ENCODE measurements around the gene SLC2A5. TPM values are rescaled to one million over a fixed set of nuclear protein-coding genes. Genes with fewer than 3 reads are reported as not detected.
"Not testable (repeated sequence)": the region's sequence is repeated elsewhere in the genome, so short reads cannot be mapped to it uniquely, and the experiment has no call there.

The SLC2A5 gene, protein sequence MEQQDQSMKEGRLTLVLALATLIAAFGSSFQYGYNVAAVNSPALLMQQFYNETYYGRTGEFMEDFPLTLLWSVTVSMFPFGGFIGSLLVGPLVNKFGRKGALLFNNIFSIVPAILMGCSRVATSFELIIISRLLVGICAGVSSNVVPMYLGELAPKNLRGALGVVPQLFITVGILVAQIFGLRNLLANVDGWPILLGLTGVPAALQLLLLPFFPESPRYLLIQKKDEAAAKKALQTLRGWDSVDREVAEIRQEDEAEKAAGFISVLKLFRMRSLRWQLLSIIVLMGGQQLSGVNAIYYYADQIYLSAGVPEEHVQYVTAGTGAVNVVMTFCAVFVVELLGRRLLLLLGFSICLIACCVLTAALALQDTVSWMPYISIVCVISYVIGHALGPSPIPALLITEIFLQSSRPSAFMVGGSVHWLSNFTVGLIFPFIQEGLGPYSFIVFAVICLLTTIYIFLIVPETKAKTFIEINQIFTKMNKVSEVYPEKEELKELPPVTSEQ
- total RNA-seq, result not detected in 2 replicates

DNA sequence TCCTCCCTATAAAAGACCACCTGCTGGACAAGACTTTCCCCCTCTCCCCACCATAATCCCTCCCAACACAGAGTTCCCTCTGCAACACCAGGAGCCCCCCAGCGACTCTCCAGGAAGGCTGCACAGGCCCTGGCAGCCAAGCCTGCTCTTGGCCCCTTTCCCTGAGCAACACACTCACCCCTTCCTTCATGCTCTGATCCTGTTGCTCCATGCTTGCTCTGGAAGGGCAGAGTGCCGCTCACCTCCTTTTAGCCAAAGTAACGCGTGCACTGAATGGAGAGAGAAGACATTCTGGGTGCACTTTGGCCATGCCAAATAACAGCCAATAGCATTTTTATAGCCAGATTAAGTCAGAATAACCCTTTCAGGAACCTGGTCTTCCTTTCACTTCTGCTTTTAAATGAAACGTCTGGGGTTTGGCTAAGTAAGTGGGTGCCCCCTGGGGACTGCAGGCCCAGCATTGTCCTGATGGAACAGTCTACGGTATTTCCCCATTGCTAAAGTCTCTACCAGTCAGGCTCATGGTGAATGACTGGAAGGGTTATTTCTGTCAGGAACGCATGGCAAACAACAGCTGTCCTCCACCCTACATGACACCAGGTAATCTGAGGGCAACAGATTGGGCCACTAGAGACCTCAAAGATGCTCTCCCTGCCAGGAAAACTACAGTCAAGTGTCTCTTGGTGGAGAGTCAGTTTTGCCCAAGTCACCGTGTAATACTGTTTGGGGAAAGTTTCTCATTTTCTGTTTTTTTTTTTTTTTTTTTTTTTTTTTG, at the start of gene SLC2A5:
TSS of gene SLC2A5 (minus strand) at position 310 of the 775 bp plus-strand sequence. CDS start at position 211, 99 bp downstream.
- DNase-seq (ENCODE audit: low read depth, low spot score), result no peak

GRCh38 chr1:9118186-9118585, 48.8 kb upstream of the SLC2A5 start:
- no peak for DNase-seq (ENCODE audit: low read depth, low spot score)

GRCh38 chr1:9115351-9116205, 46.1 kb upstream of the SLC2A5 start:
- DNase-seq (ENCODE audit: low read depth, low spot score), result no peak

DNA sequence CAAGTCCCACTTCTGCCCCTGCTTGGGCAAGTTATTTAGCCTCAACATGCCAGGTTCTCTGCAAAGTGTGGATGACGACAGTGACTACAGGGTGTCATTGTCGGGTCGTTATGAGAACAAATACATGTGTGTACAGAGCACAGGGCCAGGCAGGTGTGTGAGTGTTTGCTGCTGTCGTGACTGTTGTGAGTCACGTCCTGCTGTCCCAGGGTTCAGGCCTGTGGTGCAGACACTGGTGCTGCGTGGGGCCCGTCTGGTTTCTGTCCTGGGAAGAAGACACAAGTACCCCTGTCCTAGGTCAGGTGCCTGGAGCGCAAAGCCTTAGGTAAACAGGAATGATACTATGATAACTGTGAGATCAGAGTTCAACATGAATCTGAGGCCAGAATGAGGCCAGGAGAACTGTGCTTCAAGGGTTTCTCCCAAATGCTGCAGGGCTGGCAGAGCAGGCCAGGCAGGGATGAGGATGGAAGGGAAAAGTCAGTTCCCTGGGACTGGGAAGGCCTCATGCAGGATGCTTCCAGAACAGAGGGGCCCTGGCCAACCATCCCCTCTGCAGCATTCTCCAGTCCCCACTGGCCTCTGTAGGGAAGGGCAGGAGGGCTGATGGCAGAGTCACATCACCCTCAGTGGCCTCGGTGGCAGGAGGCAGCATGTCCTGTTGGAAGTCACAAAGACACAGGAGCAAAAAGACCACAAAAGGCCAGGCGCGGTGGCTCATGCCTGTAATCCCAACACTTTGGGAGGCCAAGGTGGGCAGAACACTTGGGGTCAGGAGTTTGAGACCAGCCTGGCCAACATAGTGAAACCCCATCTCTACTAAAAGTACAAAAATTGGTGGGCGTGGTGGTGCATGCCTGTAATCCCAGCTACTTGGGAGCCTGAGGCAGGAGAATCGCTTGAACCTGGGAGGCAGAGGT, 43.8 kb upstream of the SLC2A5 start:
- DNase-seq (ENCODE audit: low read depth, low spot score), result no peak

DNA sequence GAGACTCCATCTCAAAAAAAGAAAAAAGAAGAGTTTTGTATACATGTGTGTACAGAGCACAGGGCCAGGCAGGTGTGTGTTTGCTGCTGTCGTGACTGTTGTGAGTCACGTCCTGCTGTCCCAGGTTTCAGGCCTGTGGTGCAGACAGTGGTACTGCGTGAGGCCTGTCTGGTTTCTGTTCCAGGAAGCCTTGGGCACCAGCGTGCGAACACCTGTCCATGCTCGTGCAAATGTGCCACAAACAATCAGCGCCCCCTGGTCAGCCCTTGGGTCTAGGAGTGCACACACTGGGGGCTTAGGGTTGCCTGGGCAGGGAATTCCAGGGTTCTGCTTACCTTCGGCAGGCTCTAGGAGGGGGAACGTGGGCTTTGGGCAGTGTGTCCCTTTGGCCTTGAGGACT, 42.5 kb upstream of the SLC2A5 start:
- no peak for DNase-seq (ENCODE audit: low read depth, low spot score)

GRCh38 chr1:9111357-9111691, 41.9 kb upstream of the SLC2A5 start:
- DNase-seq (ENCODE audit: low read depth, low spot score), result no peak

GRCh38 chr1:9110669-9111356, 41.4 kb upstream of the SLC2A5 start:
- peak; percentile 67 for DNase-seq (ENCODE audit: low read depth, low spot score)

- DNase-seq (ENCODE audit: low read depth, low spot score), result no peak
Measured at GRCh38 chr1:9108056-9108665, 38.7 kb upstream of the SLC2A5 start.

DNA sequence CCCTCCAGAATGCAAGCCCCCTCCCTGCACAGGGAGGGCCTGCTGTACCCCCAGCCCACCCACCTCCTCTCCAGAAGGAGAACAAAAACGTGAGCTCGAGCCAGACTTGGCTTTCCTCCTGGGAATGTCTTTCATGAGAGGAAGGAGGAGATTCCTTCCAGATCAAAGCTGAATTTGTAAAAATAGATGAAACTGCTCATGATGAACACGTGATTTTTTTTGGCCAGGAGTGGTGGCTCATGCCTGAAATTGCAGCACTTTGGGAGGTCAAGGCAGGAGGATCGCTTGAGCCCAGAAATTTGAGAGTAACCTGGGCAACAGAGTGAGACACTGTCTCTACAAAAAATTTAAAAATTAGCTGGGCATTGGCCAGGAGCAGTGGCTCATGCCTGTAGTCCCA, 37.7 kb upstream of the SLC2A5 start:
- no peak for DNase-seq (ENCODE audit: low read depth, low spot score)

- no peak for DNase-seq (ENCODE audit: low read depth, low spot score)
Measured at GRCh38 chr1:9106286-9106685, 36.9 kb upstream of the SLC2A5 start.

DNA sequence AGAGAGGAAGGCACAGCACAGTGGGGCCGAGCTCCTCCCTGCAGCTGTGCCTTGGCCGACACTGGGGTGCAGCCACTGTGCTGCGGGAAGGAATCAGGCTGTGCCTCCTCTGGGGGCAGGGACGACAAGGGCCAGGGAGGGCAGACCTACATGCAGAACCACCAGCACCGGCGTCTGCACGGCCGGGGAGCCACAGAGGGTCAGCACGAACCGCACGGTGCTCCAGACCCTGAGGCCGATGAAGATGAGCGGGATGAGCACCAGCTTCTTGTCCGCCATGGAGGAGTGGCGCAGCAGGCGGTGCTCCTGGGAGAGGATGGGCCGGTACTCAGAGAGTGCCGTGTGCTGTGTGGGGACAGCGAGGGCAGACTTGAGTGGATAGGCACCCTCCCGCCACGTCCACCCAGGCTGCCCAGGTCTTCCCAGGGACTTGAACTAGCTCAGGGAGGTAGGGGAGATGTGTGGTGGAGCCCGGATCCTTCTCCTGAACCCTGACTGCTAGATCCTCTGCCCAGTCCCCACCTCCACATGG, 36.0 kb upstream of the SLC2A5 start:
- no peak for DNase-seq (ENCODE audit: low read depth, low spot score)

- DNase-seq (ENCODE audit: low read depth, low spot score), result no peak
Measured at GRCh38 chr1:9101510-9102146, 32.2 kb upstream of the SLC2A5 start.

- no peak for DNase-seq (ENCODE audit: low read depth, low spot score)
Measured at GRCh38 chr1:9100471-9101043, 31.1 kb upstream of the SLC2A5 start.

- DNase-seq (ENCODE audit: low read depth, low spot score), result no peak
Measured at GRCh38 chr1:9099555-9099954, 30.1 kb upstream of the SLC2A5 start.

DNA sequence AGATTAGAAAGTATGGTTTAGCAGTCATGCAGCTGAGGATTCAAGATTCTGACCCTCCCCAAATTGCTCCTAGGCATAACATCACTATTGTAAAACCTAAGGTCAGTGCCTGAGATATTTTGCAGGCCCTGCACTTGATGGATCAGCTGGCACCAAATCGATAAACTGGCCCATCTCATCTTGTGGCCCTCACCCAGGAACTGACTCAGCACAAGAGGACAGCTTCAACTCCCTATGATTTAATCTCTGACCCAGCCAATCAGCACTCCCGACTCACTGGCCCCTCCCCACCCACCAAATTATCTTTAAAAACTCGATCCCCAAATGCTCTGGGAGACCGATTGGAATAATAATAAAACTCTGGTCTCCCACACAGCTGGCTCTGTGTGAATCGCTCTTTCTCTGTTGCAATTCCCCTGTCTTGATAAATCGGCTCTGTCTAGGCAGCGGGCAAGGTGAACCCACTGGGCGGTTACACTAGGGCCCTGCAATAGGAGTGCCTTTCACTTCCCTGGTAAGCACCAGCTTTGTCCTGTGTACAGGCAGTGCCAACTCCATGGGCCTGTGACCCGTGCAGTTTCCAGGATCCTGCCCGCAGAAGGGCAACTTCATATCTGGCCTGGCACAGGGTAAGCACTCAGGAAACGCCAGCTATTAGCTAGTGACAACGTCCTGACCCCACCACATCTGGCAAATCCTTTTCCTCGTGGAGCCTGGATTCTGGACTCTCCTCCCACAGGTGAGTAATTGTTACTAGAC, 28.7 kb upstream of the SLC2A5 start:
- no peak for DNase-seq (ENCODE audit: low read depth, low spot score)

- DNase-seq (ENCODE audit: low read depth, low spot score), result no peak
Measured at GRCh38 chr1:9095818-9096217, 26.4 kb upstream of the SLC2A5 start.

DNA sequence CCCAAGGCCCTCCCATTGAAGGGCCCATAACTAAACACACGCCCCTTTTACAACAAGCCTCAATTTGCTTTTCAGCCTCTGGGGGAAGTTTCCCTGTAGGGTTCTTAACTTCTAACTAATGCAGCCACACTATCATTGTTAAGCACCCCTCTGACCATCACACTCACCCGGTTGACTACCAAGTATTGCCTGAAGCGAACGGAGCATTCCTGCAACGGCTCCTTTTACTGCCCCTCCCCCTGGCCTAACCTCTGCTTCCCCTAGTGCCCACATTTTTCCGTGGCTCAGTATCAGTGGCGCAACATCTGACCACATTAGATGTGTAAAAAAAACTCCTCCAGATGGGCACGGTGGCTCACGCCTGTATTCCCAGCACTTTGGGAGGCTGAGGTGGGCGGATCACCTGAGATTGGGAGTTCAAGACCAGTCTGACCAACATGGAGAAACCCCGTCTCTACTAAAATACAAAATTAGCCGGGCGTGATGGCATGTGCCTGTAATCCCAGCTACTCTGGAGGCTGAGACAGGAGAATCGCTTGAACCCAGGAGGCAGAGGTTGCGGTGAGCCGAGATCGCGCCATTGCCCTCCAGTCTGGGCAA, 24.7 kb upstream of the SLC2A5 start:
- DNase-seq (ENCODE audit: low read depth, low spot score), result not testable (repeated sequence)
